Panc1 (cell line): ENCODE results near the gene DLG2.
"Not testable (repeated sequence)": the region's sequence is repeated elsewhere in the genome, so short reads cannot be mapped to it uniquely, and the experiment has no call there.

Experiments used
- POLR2AphosphoS5 ChIP-seq: IDR thresholded peaks from 2 replicates; pipeline ENCODE4 v1.6.1; 2012; ENCODE audit warnings: mild to moderate bottlenecking, low read depth, low read length, moderate library complexity
- REST ChIP-seq, 2 experiments: IDR thresholded peaks; 2 replicates each; pipeline ENCODE4 v1.6.1; 2011 to 2012; ENCODE audit warnings: low read depth in 2 of 2, control low read depth in 1 of 2, low read length in 1 of 2, mild to moderate bottlenecking in 1 of 2, moderate library complexity in 1 of 2; ENCODE audit not compliant: insufficient read depth in 1 of 2
- SIN3A ChIP-seq: IDR thresholded peaks from 2 replicates; pipeline ENCODE4 v1.6.1; 2012; ENCODE audit warnings: low read depth, mild to moderate bottlenecking, low read length, moderate library complexity, borderline replicate concordance; ENCODE audit not compliant: insufficient read depth
- TCF7L2 ChIP-seq: IDR thresholded peaks from 2 replicates; pipeline ENCODE4 v1.6.1; 2011; ENCODE audit warnings: mild to moderate bottlenecking, low read depth, low read length, inconsistent platforms
- TF ChIP-seq, protein P1 (sequence below): fragments of 450-650 bp; IDR thresholded peaks from 2 replicates; pipeline ENCODE4 v1.5.1; 2017; ENCODE audit warnings: mild to moderate bottlenecking

DNA sequence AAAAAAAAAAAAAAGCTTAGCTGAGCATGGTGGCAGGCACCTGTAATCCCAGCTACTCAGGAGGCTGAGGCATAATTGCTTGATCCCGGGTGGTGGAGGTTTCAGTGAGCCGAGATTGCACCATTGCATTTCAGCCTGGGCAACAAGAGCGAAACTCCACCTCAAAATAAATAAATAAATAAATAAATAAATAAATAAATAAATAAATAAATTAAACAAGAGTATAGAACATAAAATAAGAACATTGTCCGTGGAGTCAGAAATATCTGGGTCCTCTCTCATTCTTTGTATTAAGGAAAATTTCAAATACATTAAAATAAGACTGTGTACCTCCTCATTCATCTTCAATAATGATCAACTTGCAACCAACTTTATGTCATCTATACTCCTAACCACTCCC is 843.0 kb downstream of the DLG2 start:
- TF ChIP-seq, protein P1, sequence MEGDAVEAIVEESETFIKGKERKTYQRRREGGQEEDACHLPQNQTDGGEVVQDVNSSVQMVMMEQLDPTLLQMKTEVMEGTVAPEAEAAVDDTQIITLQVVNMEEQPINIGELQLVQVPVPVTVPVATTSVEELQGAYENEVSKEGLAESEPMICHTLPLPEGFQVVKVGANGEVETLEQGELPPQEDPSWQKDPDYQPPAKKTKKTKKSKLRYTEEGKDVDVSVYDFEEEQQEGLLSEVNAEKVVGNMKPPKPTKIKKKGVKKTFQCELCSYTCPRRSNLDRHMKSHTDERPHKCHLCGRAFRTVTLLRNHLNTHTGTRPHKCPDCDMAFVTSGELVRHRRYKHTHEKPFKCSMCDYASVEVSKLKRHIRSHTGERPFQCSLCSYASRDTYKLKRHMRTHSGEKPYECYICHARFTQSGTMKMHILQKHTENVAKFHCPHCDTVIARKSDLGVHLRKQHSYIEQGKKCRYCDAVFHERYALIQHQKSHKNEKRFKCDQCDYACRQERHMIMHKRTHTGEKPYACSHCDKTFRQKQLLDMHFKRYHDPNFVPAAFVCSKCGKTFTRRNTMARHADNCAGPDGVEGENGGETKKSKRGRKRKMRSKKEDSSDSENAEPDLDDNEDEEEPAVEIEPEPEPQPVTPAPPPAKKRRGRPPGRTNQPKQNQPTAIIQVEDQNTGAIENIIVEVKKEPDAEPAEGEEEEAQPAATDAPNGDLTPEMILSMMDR, result not testable (repeated sequence)
- not testable (repeated sequence) for TF ChIP-seq REST (IDR thresholded peaks at IDR 0.05; ENCODE audit: insufficient read depth in 1 of 2, low read depth in 2 of 2, low read length in 1 of 2); POLR2AphosphoS5; SIN3A; TCF7L2
